Limb (tissue), 2 donors: ENCODE measurements around the gene BLID.

Experiments used
- DNase-seq, 2 donors: peaks; one replicate each; pipeline ENCODE4 v3.0.0-alpha.2; 2016; ENCODE audit errors: extremely low spot score in 2 of 2

Gene BLID

GRCh38 chr11:122115524-122116379 is at the start of gene BLID:
Gene BLID (minus strand): TSS chr11:122116215. CDS start chr11:122115922, 293 bp downstream.
- peak in 1 of 2 donors; percentile 53 for DNase-seq

GRCh38 chr11:122163053-122163819 is 47.2 kb upstream of the BLID start:
- no peak for DNase-seq

- DNase-seq = no peak
These were observed 46.1 kb upstream of the BLID start for GRCh38 chr11:122162095-122162494.

- DNase-seq = no peak
These were observed 45.0 kb upstream of the BLID start for GRCh38 chr11:122160841-122161590.

- peak in 1 of 2 donors; percentile 33 for DNase-seq
These were observed 43.8 kb upstream of the BLID start for GRCh38 chr11:122159861-122160260.

- DNase-seq = peak; percentile 81 to 86
These were observed 43.2 kb upstream of the BLID start for GRCh38 chr11:122159173-122159721.

- DNase-seq = no peak
These were observed 42.2 kb upstream of the BLID start for GRCh38 chr11:122158171-122158570.

- no peak for DNase-seq
These were observed 41.7 kb upstream of the BLID start for GRCh38 chr11:122157653-122158161.

- peak in 1 of 2 donors; percentile 33 for DNase-seq
These were observed 40.9 kb upstream of the BLID start for GRCh38 chr11:122156940-122157382.

- DNase-seq = no peak
These were observed 39.9 kb upstream of the BLID start for GRCh38 chr11:122155765-122156527.

- DNase-seq = no peak
These were observed 39.0 kb upstream of the BLID start for GRCh38 chr11:122154994-122155393.

- no peak for DNase-seq
These were observed 38.2 kb upstream of the BLID start for GRCh38 chr11:122154227-122154626.

- no peak for DNase-seq
These were observed 37.7 kb upstream of the BLID start for GRCh38 chr11:122153746-122154145.

GRCh38 chr11:122150216-122151124 is 34.5 kb upstream of the BLID start:
- no peak for DNase-seq

- no peak for DNase-seq
These were observed 33.2 kb upstream of the BLID start for GRCh38 chr11:122149202-122149601.

GRCh38 chr11:122146475-122146874 is 30.5 kb upstream of the BLID start:
- DNase-seq = no peak

- no peak for DNase-seq
These were observed 29.8 kb upstream of the BLID start for GRCh38 chr11:122145715-122146274.

- DNase-seq = no peak
These were observed 28.7 kb upstream of the BLID start for GRCh38 chr11:122144752-122145151.

- DNase-seq = no peak
These were observed 25.7 kb upstream of the BLID start for GRCh38 chr11:122141725-122142124.
